ENCODE results near the gene GALNTL6. TPM values are rescaled to one million over a fixed set of nuclear protein-coding genes. Genes with fewer than 3 reads are reported as not detected.

The GALNTL6 gene
- total RNA-seq, 1 experiment from 2014 or later, result not detected

DNA sequence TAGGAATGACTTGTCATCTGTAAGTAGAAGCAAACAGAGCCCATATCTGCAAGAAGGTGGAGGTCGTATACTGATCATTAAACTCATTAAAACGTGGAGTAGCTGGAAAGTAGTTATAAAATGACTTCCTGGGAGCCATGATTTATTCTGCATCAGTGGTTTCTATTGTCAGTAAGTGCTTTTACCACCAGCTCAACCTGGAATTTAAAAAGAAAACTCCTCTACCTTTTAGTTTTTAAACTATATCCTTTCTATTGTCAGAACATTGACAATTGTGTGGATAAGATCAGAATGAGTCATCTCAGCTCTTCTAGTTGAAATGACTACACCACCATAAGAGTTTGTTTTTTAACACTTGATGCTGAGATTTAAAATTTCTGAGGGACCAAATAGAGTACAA lies 704.2 kb downstream of the GALNTL6 start:
- no peaks in the 10 kb centered on the region; the same call in 1 of the 2 replicates for H3K9me2 ChIP-seq (ENCODE audit: insufficient read depth)
- intact Hi-C loops (cut with micrococcal nuclease), result no loop called here
- DNase-seq (ENCODE audit: low read depth, low spot score) (no peak), ATAC-seq (no peak)
- H3K79me2 ChIP-seq (ENCODE audit: insufficient read depth, low read length), result no peaks in the 10 kb centered on the region
- no peaks in the 10 kb centered on the region for H4K20me1 ChIP-seq (ENCODE audit: insufficient read depth)
- no peak overlapping the region for H3K4me2 ChIP-seq (ENCODE audit: low read length)
- BruUV-seq (replicated peaks), result no TSS peak
- H3K27me3 ChIP-seq (ENCODE audit: insufficient read depth, low read length), result no peaks in the 10 kb centered on the region
- POLR2A ChIA-PET, result no interaction called here
- H3K4me1 ChIP-seq (ENCODE audit: control insufficient read depth in 1 of 2, insufficient read depth in 2 of 2, low read length in 2 of 2), result no peaks in the 10 kb centered on the region
- H2AFZ ChIP-seq (ENCODE audit: low read depth, low read length, poor library complexity, severe bottlenecking), result no peak overlapping the region
- no peak overlapping the region for H3K9ac ChIP-seq (ENCODE audit: low read length)
- RAD21 ChIA-PET (ENCODE audit: low non-redundant PET in 1 of 2, low total read pairs in 2 of 2, uncharacterized antibody in 2 of 2, unreplicated experiment in 2 of 2), result no interaction called here
- TF ChIP-seq CEBPB (IDR thresholded peaks at IDR 0.05; ENCODE audit: low read depth) (no peak), EZH2phosphoT487 (IDR thresholded peaks at IDR 0.05; ENCODE audit: borderline replicate concordance) (no peak), SP1 (IDR thresholded peaks at IDR 0.05; ENCODE audit: low read depth) (no peak), FOSL1 (IDR thresholded peaks at IDR 0.05; ENCODE audit: low read depth) (no peak), POLR2AphosphoS5 (IDR thresholded peaks at IDR 0.05; ENCODE audit: low read depth, low read length) (no peak), POLR2A (IDR thresholded peaks at IDR 0.05; ENCODE audit: borderline replicate concordance, extremely low read depth, insufficient read depth, insufficient read length) (no peak), RAD21 (IDR thresholded peaks at IDR 0.05; ENCODE audit: low read depth) (no peak)
- TF ChIP-seq, protein P1, sequence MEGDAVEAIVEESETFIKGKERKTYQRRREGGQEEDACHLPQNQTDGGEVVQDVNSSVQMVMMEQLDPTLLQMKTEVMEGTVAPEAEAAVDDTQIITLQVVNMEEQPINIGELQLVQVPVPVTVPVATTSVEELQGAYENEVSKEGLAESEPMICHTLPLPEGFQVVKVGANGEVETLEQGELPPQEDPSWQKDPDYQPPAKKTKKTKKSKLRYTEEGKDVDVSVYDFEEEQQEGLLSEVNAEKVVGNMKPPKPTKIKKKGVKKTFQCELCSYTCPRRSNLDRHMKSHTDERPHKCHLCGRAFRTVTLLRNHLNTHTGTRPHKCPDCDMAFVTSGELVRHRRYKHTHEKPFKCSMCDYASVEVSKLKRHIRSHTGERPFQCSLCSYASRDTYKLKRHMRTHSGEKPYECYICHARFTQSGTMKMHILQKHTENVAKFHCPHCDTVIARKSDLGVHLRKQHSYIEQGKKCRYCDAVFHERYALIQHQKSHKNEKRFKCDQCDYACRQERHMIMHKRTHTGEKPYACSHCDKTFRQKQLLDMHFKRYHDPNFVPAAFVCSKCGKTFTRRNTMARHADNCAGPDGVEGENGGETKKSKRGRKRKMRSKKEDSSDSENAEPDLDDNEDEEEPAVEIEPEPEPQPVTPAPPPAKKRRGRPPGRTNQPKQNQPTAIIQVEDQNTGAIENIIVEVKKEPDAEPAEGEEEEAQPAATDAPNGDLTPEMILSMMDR (IDR thresholded peaks at IDR 0.05 in 2 of 3, conservative IDR thresholded peaks at IDR 0.05 in 1 of 3; ENCODE audit: borderline replicate concordance in 1 of 3, insufficient read depth in 1 of 3, low read depth in 2 of 3, low read length in 2 of 3), result no peak
- H3K36me3 ChIP-seq (ENCODE audit: control insufficient read depth in 1 of 2, insufficient read depth in 2 of 2, low read length in 2 of 2), result no peaks in the 10 kb centered on the region
- no peak overlapping the region for H3K4me3 ChIP-seq (replicated peaks in 1 of 2; ENCODE audit: low read depth in 1 of 2, low read length in 2 of 2)
- CTCF ChIA-PET, result no interaction called here
- no peaks in the 10 kb centered on the region for H3K9me3 ChIP-seq (ENCODE audit: control insufficient read depth in 1 of 2, insufficient read depth in 1 of 2, low read depth in 1 of 2, low read length in 2 of 2)
- H3K27ac ChIP-seq (ENCODE audit: low read depth, low read length), result no peak overlapping the region

DNA sequence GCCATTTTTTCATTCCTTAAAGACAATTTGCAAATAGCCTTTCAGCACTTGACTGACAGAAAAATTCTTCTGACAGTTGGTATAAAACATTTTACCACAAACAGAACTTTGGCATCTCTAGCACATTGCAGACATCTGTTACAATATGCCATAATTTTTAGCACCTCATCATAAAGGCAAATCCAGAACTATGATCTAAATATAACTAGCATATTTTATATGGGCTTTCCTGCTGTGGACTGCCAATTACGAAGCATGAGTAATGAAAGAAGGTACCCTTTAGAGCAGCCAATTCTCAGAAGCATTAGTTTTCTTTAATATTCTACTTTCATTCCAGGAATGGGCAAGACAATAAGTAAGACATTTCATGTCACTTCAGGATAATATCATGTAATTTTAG lies 708.0 kb downstream of the GALNTL6 start:
- ChIA-PET POLR2A (no interaction called here), RAD21 (ENCODE audit: low non-redundant PET in 1 of 2, low total read pairs in 2 of 2, uncharacterized antibody in 2 of 2, unreplicated experiment in 2 of 2) (no interaction called here), CTCF (no interaction called here)
- Histone ChIP-seq H3K4me3 (replicated peaks in 1 of 2; ENCODE audit: low read depth in 1 of 2, low read length in 2 of 2) (no peak overlapping the region), H3K9me3 (ENCODE audit: control insufficient read depth in 1 of 2, insufficient read depth in 1 of 2, low read depth in 1 of 2, low read length in 2 of 2) (no peaks in the 10 kb centered on the region), H3K79me2 (ENCODE audit: insufficient read depth, low read length) (no peaks in the 10 kb centered on the region), H3K27me3 (ENCODE audit: insufficient read depth, low read length) (no peaks in the 10 kb centered on the region), H3K4me2 (ENCODE audit: low read length) (no peak overlapping the region), H3K9me2 (ENCODE audit: insufficient read depth) (no peaks in the 10 kb centered on the region; the same call in 1 of the 2 replicates), H4K20me1 (ENCODE audit: insufficient read depth) (no peaks in the 10 kb centered on the region), H3K27ac (ENCODE audit: low read depth, low read length) (no peak overlapping the region), H2AFZ (ENCODE audit: low read depth, low read length, poor library complexity, severe bottlenecking) (no peak overlapping the region), H3K36me3 (ENCODE audit: control insufficient read depth in 1 of 2, insufficient read depth in 2 of 2, low read length in 2 of 2) (no peaks in the 10 kb centered on the region), H3K4me1 (ENCODE audit: control insufficient read depth in 1 of 2, insufficient read depth in 2 of 2, low read length in 2 of 2) (no peaks in the 10 kb centered on the region), H3K9ac (ENCODE audit: low read length) (no peak overlapping the region)
- intact Hi-C loops (cut with micrococcal nuclease), result no loop called here
- ATAC-seq (no peak), DNase-seq (ENCODE audit: low read depth, low spot score) (no peak)
- no TSS peak for BruUV-seq (replicated peaks)
- TF ChIP-seq ZFX (IDR thresholded peaks at IDR 0.05) (no peak), SRF (IDR thresholded peaks at IDR 0.05; ENCODE audit: low read depth) (no peak), YY1 (IDR thresholded peaks at IDR 0.05; ENCODE audit: extremely low read depth, insufficient replicate concordance, low read depth, low read length) (no peak), POLR2A (IDR thresholded peaks at IDR 0.05; ENCODE audit: borderline replicate concordance, extremely low read depth, insufficient read depth, insufficient read length) (no peak)
- TF ChIP-seq, protein P1 (IDR thresholded peaks at IDR 0.05 in 2 of 3, conservative IDR thresholded peaks at IDR 0.05 in 1 of 3; ENCODE audit: borderline replicate concordance in 1 of 3, insufficient read depth in 1 of 3, low read depth in 2 of 3, low read length in 2 of 3), result no peak
- TF ChIP-seq, protein P2, sequence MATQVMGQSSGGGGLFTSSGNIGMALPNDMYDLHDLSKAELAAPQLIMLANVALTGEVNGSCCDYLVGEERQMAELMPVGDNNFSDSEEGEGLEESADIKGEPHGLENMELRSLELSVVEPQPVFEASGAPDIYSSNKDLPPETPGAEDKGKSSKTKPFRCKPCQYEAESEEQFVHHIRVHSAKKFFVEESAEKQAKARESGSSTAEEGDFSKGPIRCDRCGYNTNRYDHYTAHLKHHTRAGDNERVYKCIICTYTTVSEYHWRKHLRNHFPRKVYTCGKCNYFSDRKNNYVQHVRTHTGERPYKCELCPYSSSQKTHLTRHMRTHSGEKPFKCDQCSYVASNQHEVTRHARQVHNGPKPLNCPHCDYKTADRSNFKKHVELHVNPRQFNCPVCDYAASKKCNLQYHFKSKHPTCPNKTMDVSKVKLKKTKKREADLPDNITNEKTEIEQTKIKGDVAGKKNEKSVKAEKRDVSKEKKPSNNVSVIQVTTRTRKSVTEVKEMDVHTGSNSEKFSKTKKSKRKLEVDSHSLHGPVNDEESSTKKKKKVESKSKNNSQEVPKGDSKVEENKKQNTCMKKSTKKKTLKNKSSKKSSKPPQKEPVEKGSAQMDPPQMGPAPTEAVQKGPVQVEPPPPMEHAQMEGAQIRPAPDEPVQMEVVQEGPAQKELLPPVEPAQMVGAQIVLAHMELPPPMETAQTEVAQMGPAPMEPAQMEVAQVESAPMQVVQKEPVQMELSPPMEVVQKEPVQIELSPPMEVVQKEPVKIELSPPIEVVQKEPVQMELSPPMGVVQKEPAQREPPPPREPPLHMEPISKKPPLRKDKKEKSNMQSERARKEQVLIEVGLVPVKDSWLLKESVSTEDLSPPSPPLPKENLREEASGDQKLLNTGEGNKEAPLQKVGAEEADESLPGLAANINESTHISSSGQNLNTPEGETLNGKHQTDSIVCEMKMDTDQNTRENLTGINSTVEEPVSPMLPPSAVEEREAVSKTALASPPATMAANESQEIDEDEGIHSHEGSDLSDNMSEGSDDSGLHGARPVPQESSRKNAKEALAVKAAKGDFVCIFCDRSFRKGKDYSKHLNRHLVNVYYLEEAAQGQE (IDR thresholded peaks at IDR 0.05; ENCODE audit: low read depth), result no peak
- TF ChIP-seq, protein P3, sequence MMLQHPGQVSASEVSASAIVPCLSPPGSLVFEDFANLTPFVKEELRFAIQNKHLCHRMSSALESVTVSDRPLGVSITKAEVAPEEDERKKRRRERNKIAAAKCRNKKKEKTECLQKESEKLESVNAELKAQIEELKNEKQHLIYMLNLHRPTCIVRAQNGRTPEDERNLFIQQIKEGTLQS (IDR thresholded peaks at IDR 0.05), result no peak
